ENCODE data around the gene ENDOV. TPM values are rescaled to one million over a fixed set of nuclear protein-coding genes. Genes with fewer than 3 reads are reported as not detected.

Gene ENDOV
- 10 to 100 TPM; 17.1 to 47.8 (median 19.3) TPM for total RNA-seq

- TF ChIP-seq POLR2AphosphoS5 (IDR thresholded peaks at IDR 0.05), result peak; percentile 3 to 77 (median 49)
- peak in 1 of 2 donors; percentile 7 for TF ChIP-seq POLR2A (IDR thresholded peaks at IDR 0.05)
- TF ChIP-seq EP300 (IDR thresholded peaks at IDR 0.05), result no peak
- TF ChIP-seq CTCF (IDR thresholded peaks at IDR 0.05), result no peak
- no peaks in the 10 kb centered on the region for H3K27me3 ChIP-seq
- H3K4me1 ChIP-seq, result peaks cover 29% of the 10 kb centered on the region
- no peaks in the 10 kb centered on the region for H3K9me3 ChIP-seq
- H3K4me3 ChIP-seq, result peak within 1 kb of the TSS; percentile 84
- peak; percentile 97 for DNase-seq (ENCODE audit: low spot score in 2 of 2)
- H3K36me3 ChIP-seq, result peaks cover 7% of the 10 kb centered on the region
- 2% methylated on average over 24 of the region's 97 CpGs for WGBS
- peak within 1 kb of the TSS; percentile 95 for H3K27ac ChIP-seq
Observed at GRCh38 chr17:80414803-80415625, at the start of gene ENDOV. ENDOV (plus strand) TSS chr17:80415167; CDS start chr17:80415195, 28 bp downstream.

GRCh38 chr17:80365983-80366382 lies 49.0 kb upstream of the ENDOV start:
- Histone ChIP-seq H3K4me3 (no peak overlapping the region), H3K27ac (no peak overlapping the region), H3K27me3 (no peaks in the 10 kb centered on the region), H3K36me3 (peaks cover 91% of the 10 kb centered on the region), H3K4me1 (no peaks in the 10 kb centered on the region), H3K9me3 (no peaks in the 10 kb centered on the region)
- TF ChIP-seq POLR2A (IDR thresholded peaks at IDR 0.05), result no peak
- no peak for TF ChIP-seq EP300 (IDR thresholded peaks at IDR 0.05)
- WGBS, result 87% methylated on average over 11 of the region's 11 CpGs
- peak in 1 of 2 donors; percentile 25 for DNase-seq (ENCODE audit: low spot score in 2 of 2)

- TF ChIP-seq POLR2AphosphoS5 (IDR thresholded peaks at IDR 0.05) (no peak), EP300 (IDR thresholded peaks at IDR 0.05) (no peak), POLR2A (IDR thresholded peaks at IDR 0.05) (no peak), CTCF (IDR thresholded peaks at IDR 0.05) (no peak)
- H3K4me1 ChIP-seq, result no peaks in the 10 kb centered on the region
Observed at GRCh38 chr17:80367503-80367902, 47.5 kb upstream of the ENDOV start.

GRCh38 chr17:80371196-80371595 lies 43.8 kb upstream of the ENDOV start:
- no peaks in the 10 kb centered on the region for H3K27me3 ChIP-seq
- no peak overlapping the region for H3K4me3 ChIP-seq
- WGBS, result 94% methylated on average over 5 of the region's 5 CpGs
- DNase-seq (ENCODE audit: low spot score in 2 of 2), result peak in 1 of 2 donors; percentile 24
- peaks cover 90% of the 10 kb centered on the region for H3K36me3 ChIP-seq
- H3K4me1 ChIP-seq, result no peaks in the 10 kb centered on the region
- H3K27ac ChIP-seq, result no peak overlapping the region
- TF ChIP-seq EP300 (IDR thresholded peaks at IDR 0.05) (no peak), POLR2A (IDR thresholded peaks at IDR 0.05) (no peak), POLR2AphosphoS5 (IDR thresholded peaks at IDR 0.05) (no peak)
- H3K9me3 ChIP-seq, result no peaks in the 10 kb centered on the region

More at GRCh38 chr17:80367503-80367902, 47.5 kb upstream of the ENDOV start:
- WGBS, result 86% methylated on average over 17 of the region's 17 CpGs
- Histone ChIP-seq H3K9me3 (no peaks in the 10 kb centered on the region), H3K27me3 (no peaks in the 10 kb centered on the region), H3K27ac (no peak overlapping the region), H3K36me3 (peaks cover 90% of the 10 kb centered on the region), H3K4me3 (no peak overlapping the region)
- peak in 1 of 2 donors; percentile 40 for DNase-seq (ENCODE audit: low spot score in 2 of 2)

- DNase-seq (ENCODE audit: low spot score in 2 of 2), result no peak
- TF ChIP-seq CTCF (IDR thresholded peaks at IDR 0.05), result no peak
- TF ChIP-seq POLR2A (IDR thresholded peaks at IDR 0.05), result no peak
- TF ChIP-seq EP300 (IDR thresholded peaks at IDR 0.05), result no peak
- no peak for TF ChIP-seq POLR2AphosphoS5 (IDR thresholded peaks at IDR 0.05)
Observed at GRCh38 chr17:80372456-80372855, 42.5 kb upstream of the ENDOV start.

GRCh38 chr17:80372922-80373570 lies 41.9 kb upstream of the ENDOV start:
- no peak overlapping the region for H3K27ac ChIP-seq
- peaks cover 99% of the 10 kb centered on the region for H3K36me3 ChIP-seq
- no peak for TF ChIP-seq POLR2AphosphoS5 (IDR thresholded peaks at IDR 0.05)
- H3K9me3 ChIP-seq, result no peaks in the 10 kb centered on the region
- no peak overlapping the region for H3K4me3 ChIP-seq
- 92% methylated on average over 18 of the region's 18 CpGs for WGBS
- no peaks in the 10 kb centered on the region for H3K27me3 ChIP-seq
- peak in 1 of 2 donors; percentile 59 for DNase-seq (ENCODE audit: low spot score in 2 of 2)
- H3K4me1 ChIP-seq, result no peaks in the 10 kb centered on the region

More at GRCh38 chr17:80372456-80372855, 42.5 kb upstream of the ENDOV start:
- Histone ChIP-seq H3K9me3 (no peaks in the 10 kb centered on the region), H3K27me3 (no peaks in the 10 kb centered on the region), H3K36me3 (peaks cover 99% of the 10 kb centered on the region), H3K27ac (no peak overlapping the region), H3K4me3 (no peak overlapping the region), H3K4me1 (no peaks in the 10 kb centered on the region)
- WGBS, result 87% methylated on average over 11 of the region's 11 CpGs

Measured in suprapubic skin (tissue), 4 donors.